A549 (cell line): ENCODE measurements around the gene PSEN2. TPM values are rescaled to one million over a fixed set of nuclear protein-coding genes. Genes with fewer than 3 reads are reported as not detected.

Experiments used
- ATAC-seq, 2 experiments: fragments of 200-7000 bp in 1 of 2; fragments of >200 bp in 1 of 2; cut with Nextera tagmentation in 1 of 2; cut with Tn5 transposase in 1 of 2; 3 replicates each; pipeline versions ENCODE4 v1.8.0 to v1.9.1; 2018 to 2020; ENCODE audit warnings: mild to moderate bottlenecking in 1 of 2, moderate library complexity in 1 of 2
- CTCF ChIA-PET: fragments of 300-600 bp; sonication (Branson Sonifier 250); formaldehyde crosslinking; extraction: SDS; loops from one replicate; lab custom pipeline; 2021; ENCODE audit warnings: antibody characterized with exemption, inconsistent platforms; lab: Yijun Ruan, JAX
- POLR2A ChIA-PET: fragments of 350-600 bp; formaldehyde crosslinking; extraction: SDS; loops from one replicate; lab custom pipeline; 2021; ENCODE audit warnings: antibody characterized with exemption, inconsistent platforms; lab: Yijun Ruan, JAX
- DNase-seq, 2 experiments: peaks; one replicate each; pipeline versions ENCODE4 v3.0.0 to v3.0.0-alpha.2; 2011 to 2016; ENCODE audit warnings: low read depth in 1 of 2, low spot score in 1 of 2
- FAIRE-seq: peaks from 2 replicates; lab custom pipeline; 2011; peaks lifted over from hg19 to GRCh38; lab: Jason Lieb, UNC
- H3K27ac ChIP-seq, 2 experiments: fragments of >200 bp; sonication (Bioruptor Twin); formaldehyde crosslinking; 3 replicates each; pipeline ENCODE4 v1.5.1; 2016 to 2017
- H3K4me1 ChIP-seq: fragments of >200 bp; sonication (Bioruptor Twin); formaldehyde crosslinking; 3 replicates; pipeline ENCODE4 v1.6.1; 2016
- H3K4me2 ChIP-seq: fragments of >200 bp; sonication (Bioruptor Twin); formaldehyde crosslinking; 3 replicates; pipeline ENCODE4 v1.6.1; 2016
- H3K4me3 ChIP-seq: fragments of >200 bp; sonication (Bioruptor Twin); formaldehyde crosslinking; 3 replicates; pipeline ENCODE4 v1.5.1; 2016
- H3K9me3 ChIP-seq: fragments of >200 bp; sonication (Bioruptor Twin); formaldehyde crosslinking; 3 replicates; pipeline ENCODE4 v1.6.1; 2016
- ATOH8 ChIP-seq: fragments of 250-450 bp; sonication (Bioruptor Pico); IDR thresholded peaks from 2 replicates; pipeline ENCODE4 v1.5.0; 2020; ENCODE audit warnings: low read depth, mild to moderate bottlenecking, moderate library complexity
- BHLHE40 ChIP-seq: IDR thresholded peaks from 2 replicates; pipeline ENCODE4 v1.6.1; 2012; ENCODE audit warnings: low read depth, low read length, inconsistent platforms
- CBX2 ChIP-seq: fragments of 200-600 bp; sonication (generic); IDR thresholded peaks from 2 replicates; pipeline ENCODE4 v1.6.1; 2016; ENCODE audit warnings: low read depth, mild to moderate bottlenecking, borderline replicate concordance
- CBX8 ChIP-seq: fragments of 200-600 bp; sonication (generic); IDR thresholded peaks from 2 replicates; pipeline ENCODE4 v1.6.1; 2016
- CEBPB ChIP-seq, 2 experiments: fragments of >200 bp in 1 of 2; sonication (Bioruptor Twin) in 1 of 2; formaldehyde crosslinking in 1 of 2; IDR thresholded peaks; 2 replicates each; pipeline ENCODE4 v1.6.1; 2012 to 2016
- CHD2 ChIP-seq: fragments of 150-350 bp; IDR thresholded peaks from 2 replicates; pipeline ENCODE4 v1.6.1; 2014; ENCODE audit warnings: low read length; ENCODE audit not compliant: partially characterized antibody
- CTCF ChIP-seq: fragments of >200 bp; sonication (Bioruptor Twin); formaldehyde crosslinking; IDR thresholded peaks from 3 replicates; pipeline ENCODE4 v1.5.1; 2016
- E2F6 ChIP-seq: IDR thresholded peaks from 2 replicates; pipeline ENCODE4 v1.6.1; 2012; ENCODE audit warnings: low read depth, borderline replicate concordance
- EHMT2 ChIP-seq: fragments of 200-600 bp; sonication (generic); IDR thresholded peaks from 2 replicates; pipeline ENCODE4 v1.6.1; 2016; ENCODE audit warnings: antibody characterized with exemption, low read depth, mild to moderate bottlenecking, moderate library complexity
- EP300 ChIP-seq, 2 experiments: fragments of >200 bp; sonication (Bioruptor Twin); formaldehyde crosslinking; IDR thresholded peaks; 2 replicates in 1 of 2; 3 replicates in 1 of 2; pipeline ENCODE4 v1.6.1; 2016 to 2017
- ESRRA ChIP-seq: fragments of 150-350 bp; IDR thresholded peaks from 2 replicates; pipeline ENCODE4 v1.6.1; 2014; ENCODE audit warnings: mild to moderate bottlenecking, low read length, borderline replicate concordance
- FOSB ChIP-seq: fragments of 250-450 bp; sonication (Bioruptor Pico); IDR thresholded peaks from 2 replicates; pipeline ENCODE4 v1.5.0; 2020; ENCODE audit warnings: mild to moderate bottlenecking, moderate library complexity
- FOXS1 ChIP-seq: fragments of 250-450 bp; sonication (Bioruptor Pico); IDR thresholded peaks from 2 replicates; pipeline ENCODE4 v1.5.0; 2020; ENCODE audit warnings: mild to moderate bottlenecking, moderate library complexity
- HEYL ChIP-seq: fragments of 250-450 bp; sonication (Bioruptor Pico); IDR thresholded peaks from 2 replicates; pipeline ENCODE4 v1.8.0; 2021; ENCODE audit warnings: mild to moderate bottlenecking, moderate library complexity
- HOXA7 ChIP-seq: fragments of 250-450 bp; sonication (Bioruptor Pico); IDR thresholded peaks from 2 replicates; pipeline ENCODE4 v1.5.0; 2020; ENCODE audit warnings: mild to moderate bottlenecking, moderate library complexity
- HOXB13 ChIP-seq: fragments of 250-450 bp; sonication (Bioruptor Pico); IDR thresholded peaks from 2 replicates; pipeline ENCODE4 v1.5.0; 2020; ENCODE audit warnings: low read depth, mild to moderate bottlenecking, moderate library complexity
- KDM1A ChIP-seq: fragments of 200-600 bp; sonication (generic); IDR thresholded peaks from 2 replicates; pipeline ENCODE4 v1.6.1; 2016; ENCODE audit warnings: low read depth, mild to moderate bottlenecking
- MAFK ChIP-seq: fragments of 450-650 bp; IDR thresholded peaks from 2 replicates; pipeline ENCODE4 v1.6.1; 2014; ENCODE audit not compliant: partially characterized antibody
- MAZ ChIP-seq: fragments of 150-350 bp; IDR thresholded peaks from 2 replicates; pipeline ENCODE4 v1.6.1; 2014; ENCODE audit warnings: antibody characterized with exemption, low read depth, low read length, borderline replicate concordance
- NFE2L2 ChIP-seq: fragments of 150-350 bp; conservative IDR thresholded peaks from 2 replicates; pipeline ENCODE4 v1.6.1; 2014; ENCODE audit warnings: low read length
- NR3C1 ChIP-seq: fragments of >200 bp; sonication (Bioruptor Twin); formaldehyde crosslinking; IDR thresholded peaks from 3 replicates; pipeline ENCODE4 v1.6.1; 2017
- PBX3 ChIP-seq: IDR thresholded peaks from 2 replicates; pipeline ENCODE4 v1.6.1; 2012
- POLR2AphosphoS2 ChIP-seq: conservative IDR thresholded peaks from 2 replicates; pipeline ENCODE4 v1.6.1; 2012; ENCODE audit warnings: low read length, improper control_type of control experiment, inconsistent platforms
- RAD21 ChIP-seq, 2 experiments: fragments of >200 bp in 1 of 2; sonication (Bioruptor Twin) in 1 of 2; formaldehyde crosslinking in 1 of 2; IDR thresholded peaks in 1 of 2; conservative IDR thresholded peaks in 1 of 2; 2 replicates in 1 of 2; 3 replicates in 1 of 2; pipeline ENCODE4 v1.6.1; 2012 to 2018; ENCODE audit warnings: inconsistent platforms in 1 of 2
- RARB ChIP-seq: fragments of 250-450 bp; sonication (Bioruptor Pico); IDR thresholded peaks from 2 replicates; pipeline ENCODE4 v1.8.0; 2021; ENCODE audit warnings: mild to moderate bottlenecking, moderate library complexity
- RCOR1 ChIP-seq: fragments of 150-350 bp; IDR thresholded peaks from 2 replicates; pipeline ENCODE4 v1.6.1; 2014; ENCODE audit warnings: antibody characterized with exemption, low read length, low read depth
- SMC3 ChIP-seq: fragments of >200 bp; sonication (Bioruptor Twin); formaldehyde crosslinking; IDR thresholded peaks from 3 replicates; pipeline ENCODE4 v1.6.1; 2018; ENCODE audit warnings: inconsistent platforms
- SREBF2 ChIP-seq: fragments of 450-650 bp; IDR thresholded peaks from 2 replicates; pipeline ENCODE4 v1.6.1; 2014; ENCODE audit warnings: mild to moderate bottlenecking, moderate library complexity
- TP53 ChIP-seq: fragments of 250-450 bp; sonication (Bioruptor Pico); IDR thresholded peaks from 2 replicates; pipeline ENCODE4 v1.5.0; 2021; ENCODE audit warnings: mild to moderate bottlenecking, moderate library complexity
- USF2 ChIP-seq: fragments of 450-650 bp; IDR thresholded peaks from 2 replicates; pipeline ENCODE4 v1.6.1; 2014; ENCODE audit warnings: antibody characterized with exemption
- ZNF302 ChIP-seq: fragments of 250-450 bp; sonication (Bioruptor Pico); IDR thresholded peaks from 2 replicates; pipeline ENCODE4 v1.9.0; 2021; ENCODE audit warnings: inconsistent platforms, mild to moderate bottlenecking, moderate library complexity
- WGBS: methylation state at CpG from one replicate; pipeline ENCODE4 v1.1.6; 2017; ENCODE audit errors: missing lambda C conversion rate; 5-methylcytosine and 5-hydroxymethylcytosine counted together
- polyA plus RNA-seq, 4 experiments: library from polyadenylated mRNA; depleted of rRNA in 3 of 4; stranded (reverse); fragments of >200 nt; fragmentation: RNase III in 1 of 4; extraction: RNeasy Plus Mini Kit Qiagen cat#74134 plus additional on column Dnase treatment in 1 of 4; gene quantifications; 2 replicates in 3 of 4; 3 replicates in 1 of 4; pipeline ENCODE4 v1.2.3, GENCODE V29; 2011 to 2017

The PSEN2 gene
- polyA plus RNA-seq, 2 of the 4 experiments (the other 2 are of a cell fraction) = 23.4 to 24.2 TPM

- FAIRE-seq = no peak
- no peak for DNase-seq
- CTCF ChIA-PET = interaction anchor here (0.9 kb wide), 1 partner anchor 458 kb away, joined by 3 read pairs; no protein-coding TSS in a partner anchor
- no peak overlapping the region for H3K4me2 ChIP-seq
- 79% methylated on average over 5 of the region's 5 CpGs for WGBS
- H3K27ac ChIP-seq = no peak overlapping the region
- H3K4me3 ChIP-seq = no peak overlapping the region
- no peaks in the 10 kb centered on the region for H3K9me3 ChIP-seq
- TF ChIP-seq BHLHE40 (no peak), NR3C1 (no peak), MAFK (no peak), HOXB13 (CRISPR knock-in tag) (no peak), CHD2 (no peak), CBX2 (no peak), EP300 (IDR thresholded peaks at IDR 0.05) (no peak), E2F6 (no peak), HEYL (CRISPR knock-in tag) (no peak), PBX3 (no peak), HOXA7 (no peak), CBX8 (no peak), ZNF302 (CRISPR knock-in tag) (no peak), CEBPB (IDR thresholded peaks at IDR 0.05) (no peak), RCOR1 (no peak), SREBF2 (no peak)
- TF ChIP-seq, all 56 proteins: peak for 0
- POLR2A ChIA-PET = no interaction called here
- no peak for ATAC-seq
- peaks cover 5% of the 10 kb centered on the region; the same call in 2 of the 3 replicates for H3K4me1 ChIP-seq
Measured at GRCh38 chr1:226882187-226882586, 11.8 kb downstream of the PSEN2 start.

- peaks cover 5% of the 10 kb centered on the region; the same call in 2 of the 3 replicates for H3K4me1 ChIP-seq
- ChIA-PET POLR2A (no interaction called here), CTCF (interaction anchor here (0.9 kb wide), 1 partner anchor 458 kb away, joined by 3 read pairs; no protein-coding TSS in a partner anchor)
- FAIRE-seq (no peak), DNase-seq (no peak), ATAC-seq (peak in 1 of 2 experiments; percentile 37; a peak in 1 of 6 replicates)
- no peaks in the 10 kb centered on the region for H3K9me3 ChIP-seq
- H3K4me2 ChIP-seq = no peak overlapping the region
- no peak overlapping the region for H3K4me3 ChIP-seq
- 80% methylated on average over 9 of the region's 9 CpGs for whole genome bisulfite sequencing
- H3K27ac ChIP-seq = no peak overlapping the region
- no peak for TF ChIP-seq ATOH8 (CRISPR knock-in tag)
- TF ChIP-seq SMC3 = no peak
- no peak for TF ChIP-seq MAZ
- no peak for TF ChIP-seq NFE2L2
- no peak for TF ChIP-seq RARB (CRISPR knock-in tag)
- no peak for TF ChIP-seq EHMT2
- TF ChIP-seq USF2 = no peak
- TF ChIP-seq RAD21 (conservative IDR thresholded peaks at IDR 0.05 in 1 of 2, IDR thresholded peaks at IDR 0.05 in 1 of 2) = no peak
- TF ChIP-seq ZNF302 (CRISPR knock-in tag) = no peak
- no peak for TF ChIP-seq CTCF
- TF ChIP-seq KDM1A = no peak
- TF ChIP-seq POLR2AphosphoS2 = no peak
- no peak for TF ChIP-seq FOXS1
- TF ChIP-seq FOSB (CRISPR knock-in tag) = no peak
- TF ChIP-seq E2F6 = no peak
- no peak for TF ChIP-seq TP53 (CRISPR knock-in tag)
- no peak for TF ChIP-seq ESRRA
Measured at GRCh38 chr1:226882631-226883409, 12.4 kb downstream of the PSEN2 start.
